ENCODE results near the gene CAMK2B. TPM values are rescaled to one million over a fixed set of nuclear protein-coding genes. Genes with fewer than 3 reads are reported as not detected.

Gene CAMK2B
- total RNA-seq, 1 donor from 2014 or later: 9.3 TPM

- Mint-ChIP-seq H3K9me3 (ENCODE audit: low read depth) (peaks cover 10% of the 10 kb centered on the region), H3K36me3 (ENCODE audit: insufficient read depth) (peaks cover 4% of the 10 kb centered on the region), H3K27me3 (peaks cover 47% of the 10 kb centered on the region), H3K4me3 (ENCODE audit: low read depth) (no peak overlapping the region), H3K4me1 (ENCODE audit: low read depth) (peaks cover 1% of the 10 kb centered on the region), H3K27ac (no peak overlapping the region)
- TF ChIP-seq CTCF (IDR thresholded peaks at IDR 0.05; ENCODE audit: unreplicated experiment): no peak
- no peak for DNase-seq (ENCODE audit: low spot score, unreplicated experiment)
These were observed 19.6 kb downstream of the CAMK2B start for GRCh38 chr7:44305564-44306507.

GRCh38 chr7:44294325-44295069, 30.9 kb downstream of the CAMK2B start:
- no peak overlapping the region for H3K4me3 Mint-ChIP-seq (ENCODE audit: low read depth)
- H3K36me3 Mint-ChIP-seq (ENCODE audit: insufficient read depth): no peaks in the 10 kb centered on the region
- no peak overlapping the region for H3K27ac Mint-ChIP-seq
- no peak for TF ChIP-seq CTCF (IDR thresholded peaks at IDR 0.05; ENCODE audit: unreplicated experiment)
- DNase-seq (ENCODE audit: low spot score, unreplicated experiment): no peak
- peaks cover 2% of the 10 kb centered on the region for H3K9me3 Mint-ChIP-seq (ENCODE audit: low read depth)
- H3K4me1 Mint-ChIP-seq (ENCODE audit: low read depth): no peaks in the 10 kb centered on the region
- peaks cover 77% of the 10 kb centered on the region for H3K27me3 Mint-ChIP-seq

- DNase-seq (ENCODE audit: low spot score, unreplicated experiment): peak; percentile 8
- no peaks in the 10 kb centered on the region for H3K36me3 Mint-ChIP-seq (ENCODE audit: insufficient read depth)
- no peaks in the 10 kb centered on the region for H3K9me3 Mint-ChIP-seq (ENCODE audit: low read depth)
- H3K4me1 Mint-ChIP-seq (ENCODE audit: low read depth): no peaks in the 10 kb centered on the region
- H3K27ac Mint-ChIP-seq: no peak overlapping the region
- H3K27me3 Mint-ChIP-seq: peaks cover 73% of the 10 kb centered on the region
- no peak for TF ChIP-seq CTCF (IDR thresholded peaks at IDR 0.05; ENCODE audit: unreplicated experiment)
- no peak overlapping the region for H3K4me3 Mint-ChIP-seq (ENCODE audit: low read depth)
These were observed 31.7 kb downstream of the CAMK2B start for GRCh38 chr7:44293561-44294324.

- Mint-ChIP-seq H3K27ac (no peak overlapping the region), H3K4me1 (ENCODE audit: low read depth) (no peaks in the 10 kb centered on the region), H3K27me3 (peaks cover 68% of the 10 kb centered on the region), H3K4me3 (ENCODE audit: low read depth) (no peak overlapping the region), H3K9me3 (ENCODE audit: low read depth) (no peaks in the 10 kb centered on the region), H3K36me3 (ENCODE audit: insufficient read depth) (no peaks in the 10 kb centered on the region)
- no peak for TF ChIP-seq CTCF (IDR thresholded peaks at IDR 0.05; ENCODE audit: unreplicated experiment)
- DNase-seq (ENCODE audit: low spot score, unreplicated experiment): peak; percentile 8
These were observed 32.4 kb downstream of the CAMK2B start for GRCh38 chr7:44292876-44293560.

All from progenitor cell of endocrine pancreas (in vitro differentiated cells).